COLO668 (cell line): ENCODE results near the gene SPON1.
"Not testable (repeated sequence)": the region's sequence is repeated elsewhere in the genome, so short reads cannot be mapped to it uniquely, and the experiment has no call there.

ENCODE experiments used
- DNase-seq: peaks from one replicate; lab custom pipeline; 2025; ENCODE audit not compliant: unreplicated experiment; lab: John Stamatoyannopoulos, UW

Gene SPON1

DNA sequence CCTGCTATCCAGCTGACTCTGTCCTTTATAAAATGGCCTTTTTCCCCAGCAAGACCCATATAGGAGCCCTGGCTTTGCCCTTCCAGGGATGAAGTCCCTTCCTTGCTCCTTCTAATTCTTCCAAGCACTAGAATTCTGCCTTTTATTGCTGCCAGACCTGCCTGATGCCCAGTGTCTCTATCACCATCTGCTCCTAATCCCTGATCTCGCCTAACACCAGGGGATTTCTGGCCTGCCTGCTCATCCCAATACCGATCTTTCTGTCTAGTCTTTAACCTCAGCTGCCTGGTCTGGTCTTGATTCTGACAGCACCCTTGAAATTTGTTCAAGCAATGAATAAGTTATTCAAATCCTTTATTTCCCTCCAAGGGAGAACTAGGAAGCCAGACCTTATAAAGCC, 150.2 kb downstream of the SPON1 start:
- no peak for DNase-seq

DNA sequence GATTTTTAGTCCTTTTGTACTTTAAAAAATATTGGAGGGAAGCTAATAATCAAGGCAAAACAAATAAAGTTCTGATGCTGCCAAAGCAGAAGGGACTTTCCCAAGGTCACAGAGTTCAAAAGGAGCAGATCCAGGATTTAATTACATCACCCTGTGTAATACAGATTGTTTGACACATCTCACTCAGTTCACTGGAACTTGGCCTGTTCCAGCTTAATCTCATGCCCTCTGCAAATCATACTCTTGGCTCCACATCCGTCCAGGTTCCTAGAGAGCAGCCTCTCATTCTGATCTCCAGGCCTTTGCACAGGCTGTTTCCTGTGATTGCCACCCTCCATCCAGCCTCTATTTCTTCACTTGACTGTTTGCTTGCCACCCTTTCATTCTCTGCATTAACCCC, 151.7 kb downstream of the SPON1 start:
- no peak for DNase-seq

DNA sequence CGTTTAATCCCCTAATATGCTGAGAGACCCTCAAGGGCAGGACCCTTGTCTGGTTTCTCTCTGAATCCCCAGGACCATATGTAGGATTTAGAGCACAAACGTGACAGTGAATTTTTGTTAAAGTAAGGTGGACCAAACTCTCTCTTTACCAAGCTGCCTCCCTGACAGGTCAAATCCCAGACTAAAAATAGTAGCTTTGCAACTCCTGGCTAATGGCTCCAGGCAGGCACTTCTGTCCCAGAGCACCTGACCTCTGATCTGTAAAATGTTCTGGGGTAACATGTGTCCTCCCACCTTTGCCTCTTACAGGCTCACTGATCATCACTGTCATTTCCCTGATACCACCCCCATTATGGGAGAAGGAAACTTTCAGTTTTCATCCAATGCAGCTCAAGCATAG, 152.3 kb downstream of the SPON1 start:
- no peak for DNase-seq

DNA sequence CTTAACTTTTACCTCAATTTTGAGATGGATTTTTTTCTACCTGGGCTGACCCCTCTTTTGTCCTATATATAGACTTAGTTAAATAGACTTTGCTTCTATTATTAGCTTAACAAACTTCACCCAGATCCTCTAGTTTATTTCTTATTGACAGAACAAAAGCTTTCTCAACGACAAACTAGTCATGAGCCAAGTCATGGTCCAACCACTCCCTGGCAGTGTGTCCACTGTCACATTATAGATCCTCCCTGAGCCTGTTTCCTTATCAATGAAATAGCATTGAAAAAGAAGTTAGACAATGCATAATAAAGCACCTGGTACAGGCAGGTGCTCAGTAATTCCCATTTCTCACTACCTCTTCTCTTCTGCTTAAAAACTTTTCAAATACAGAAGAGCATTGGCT, 155.1 kb downstream of the SPON1 start:
- DNase-seq = no peak

DNA sequence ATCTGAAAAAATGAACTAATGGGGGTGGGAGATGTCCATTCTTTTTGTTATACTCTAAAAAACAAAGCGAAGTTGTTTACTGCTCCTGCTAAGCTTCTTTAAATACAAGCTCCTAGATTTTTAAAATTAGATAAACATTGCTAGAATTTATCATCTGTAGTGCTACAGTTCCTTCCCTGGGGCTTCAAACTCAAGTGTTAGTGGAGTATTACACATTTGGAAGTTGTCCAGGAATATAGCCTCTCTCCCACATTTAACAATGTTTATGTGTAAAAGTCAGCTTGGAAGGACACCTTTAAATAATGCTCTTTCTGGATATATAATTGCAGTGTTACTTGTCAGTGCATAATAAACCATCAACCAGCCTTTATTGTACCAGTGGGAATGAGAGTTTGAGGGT, 155.5 kb downstream of the SPON1 start:
- DNase-seq = no peak

DNA sequence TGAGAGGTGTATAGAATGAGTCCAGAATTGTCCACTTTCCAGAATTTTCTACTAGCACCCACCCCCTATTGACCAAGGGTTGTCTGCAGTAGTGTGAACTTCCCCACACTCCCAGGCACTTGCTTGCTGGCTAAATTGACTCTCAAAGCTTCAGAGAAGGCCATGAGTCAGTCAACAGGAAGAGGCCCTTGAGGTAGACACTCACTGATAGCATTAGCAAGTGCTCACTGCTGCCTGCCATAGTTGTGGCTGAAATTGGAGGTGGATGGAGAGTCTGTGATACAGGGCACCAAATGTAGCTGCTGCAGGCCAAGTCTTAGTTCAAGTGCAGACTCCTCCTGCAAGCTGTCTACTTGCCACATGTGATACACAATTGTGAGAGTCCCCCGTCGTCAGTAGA, 156.8 kb downstream of the SPON1 start:
- no peak for DNase-seq

DNA sequence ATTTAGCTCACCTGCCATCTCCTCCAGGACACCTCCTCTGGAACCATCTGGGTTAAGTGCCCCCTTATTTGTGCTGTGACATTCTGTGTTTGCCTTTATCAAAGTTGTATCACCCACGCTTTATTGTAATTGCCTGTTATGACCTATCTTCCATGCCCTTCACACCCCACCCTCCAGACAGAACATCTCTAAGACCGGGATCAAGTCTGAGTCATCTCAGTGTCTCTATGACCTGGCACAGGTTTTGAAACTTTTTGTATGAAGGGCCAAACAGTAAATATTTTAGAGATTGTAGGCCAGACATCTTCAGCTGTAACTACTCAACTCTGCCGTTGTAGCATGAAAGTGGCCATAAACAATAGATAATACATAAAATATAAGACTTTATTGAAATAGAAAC, 161.8 kb downstream of the SPON1 start:
- DNase-seq = no peak

DNA sequence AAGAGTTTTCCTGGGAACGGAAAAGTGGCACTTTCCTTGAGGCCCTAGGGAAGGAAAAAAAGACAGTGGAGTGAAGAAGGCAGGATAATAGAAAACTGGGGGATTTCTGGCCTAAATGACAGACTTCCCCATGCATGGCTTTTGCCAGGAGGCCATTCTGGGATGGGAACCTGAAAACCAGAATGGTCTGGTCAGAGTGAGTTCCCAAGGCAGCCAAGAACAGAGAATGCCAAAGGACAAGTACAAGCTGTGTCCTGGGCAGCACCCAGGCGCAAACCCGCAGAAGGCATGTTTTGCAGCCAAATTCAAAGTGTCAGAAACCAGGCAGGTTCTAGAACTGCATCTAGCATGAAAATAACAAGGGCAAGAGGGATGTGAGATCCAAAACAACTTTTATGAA, 162.4 kb downstream of the SPON1 start:
- no peak for DNase-seq

DNA sequence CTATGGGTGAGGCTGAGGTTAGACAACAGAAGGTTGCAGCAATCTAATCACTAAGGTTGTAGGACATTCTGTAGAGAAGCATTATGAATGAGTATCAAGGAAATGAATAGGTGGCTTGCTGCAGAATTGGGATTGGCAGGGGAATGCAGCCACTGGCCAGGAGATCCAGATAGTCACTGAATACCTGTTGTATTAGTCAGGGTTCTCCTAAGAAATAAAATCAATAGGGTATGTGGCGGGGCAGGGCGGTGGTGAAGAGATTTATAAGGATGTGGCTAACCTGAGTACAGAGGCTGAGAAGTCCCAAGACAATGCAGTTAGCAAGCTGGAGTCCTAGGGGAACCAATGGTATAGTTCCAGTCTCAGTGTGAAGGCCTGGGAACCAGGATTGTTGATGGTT, 163.0 kb downstream of the SPON1 start:
- DNase-seq = no peak

DNA sequence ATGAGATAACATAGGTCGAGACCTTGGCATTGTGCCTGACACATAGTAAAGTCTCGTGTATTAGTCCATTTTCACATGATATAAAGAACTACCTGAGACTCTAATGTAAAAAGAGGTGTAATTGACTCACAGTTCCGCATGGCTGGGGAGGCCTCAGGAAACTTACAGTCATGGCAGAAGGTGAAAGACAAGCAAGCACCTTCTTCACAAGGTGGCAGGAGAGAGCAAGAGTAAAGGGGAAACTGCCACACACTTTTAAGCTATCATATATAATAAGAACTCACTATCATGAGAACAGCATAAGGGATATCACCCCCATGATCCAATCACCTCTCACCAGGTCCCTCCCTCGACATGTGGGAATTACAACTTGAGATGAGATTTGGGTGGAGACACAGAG, 165.2 kb downstream of the SPON1 start:
- DNase-seq = no peak

DNA sequence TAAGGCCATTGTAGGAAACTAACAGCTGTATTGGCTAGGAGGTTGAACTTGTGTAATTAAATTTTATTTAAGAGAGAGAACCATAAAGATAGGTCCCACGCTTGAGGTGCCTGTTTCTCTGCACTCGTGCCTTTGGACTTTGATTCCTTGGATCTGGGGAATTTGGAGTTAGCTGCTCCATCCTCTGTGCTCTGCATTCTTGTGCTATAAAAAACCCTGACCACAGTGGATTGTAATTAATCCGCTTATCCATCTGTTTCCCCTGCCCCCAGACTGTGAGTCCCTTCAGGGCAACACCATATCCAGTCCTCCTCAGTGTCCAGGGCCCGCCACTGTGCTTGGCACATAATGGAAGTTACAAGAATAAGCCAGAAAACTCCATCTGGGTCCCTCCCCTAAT, 169.8 kb downstream of the SPON1 start:
- DNase-seq = no peak

DNA sequence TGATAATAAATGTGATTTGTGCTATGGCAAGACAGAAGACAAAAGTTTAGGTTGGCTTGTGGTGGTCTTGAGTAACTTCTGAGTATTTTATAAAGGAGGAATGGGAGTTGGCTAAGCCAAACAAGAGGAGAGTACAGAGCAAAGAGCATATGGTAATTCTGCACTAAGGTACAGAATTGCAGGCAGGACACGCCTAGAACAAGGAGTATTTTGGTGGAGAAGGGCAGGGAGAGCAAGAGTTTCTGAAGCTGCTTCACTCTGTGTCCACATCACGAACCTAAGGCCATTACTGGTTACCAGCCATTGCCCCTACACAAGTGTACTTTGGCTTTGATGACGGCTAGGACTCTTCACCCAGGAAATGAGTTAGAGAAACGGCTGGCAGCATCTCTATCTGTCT, 170.9 kb downstream of the SPON1 start:
- no peak for DNase-seq

DNA sequence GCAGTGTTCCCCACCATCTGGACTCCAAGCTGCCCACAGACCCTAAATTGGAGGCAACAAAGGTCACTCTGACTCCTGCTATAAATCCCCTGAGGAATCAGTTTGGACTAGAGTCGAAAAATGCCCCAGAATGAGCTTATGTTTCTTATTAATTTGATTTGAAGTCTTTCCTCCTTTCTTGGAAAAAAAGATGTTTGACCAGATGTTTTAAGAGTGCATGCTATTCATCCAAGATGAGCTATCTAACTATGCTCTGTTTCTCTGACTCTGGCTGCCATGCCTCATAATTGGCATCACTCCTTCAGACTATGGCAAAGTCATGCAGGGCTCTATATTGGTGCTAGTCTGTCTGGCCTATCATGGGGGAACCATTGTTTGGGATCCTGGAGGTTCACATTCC, 174.0 kb downstream of the SPON1 start:
- no peak for DNase-seq

DNA sequence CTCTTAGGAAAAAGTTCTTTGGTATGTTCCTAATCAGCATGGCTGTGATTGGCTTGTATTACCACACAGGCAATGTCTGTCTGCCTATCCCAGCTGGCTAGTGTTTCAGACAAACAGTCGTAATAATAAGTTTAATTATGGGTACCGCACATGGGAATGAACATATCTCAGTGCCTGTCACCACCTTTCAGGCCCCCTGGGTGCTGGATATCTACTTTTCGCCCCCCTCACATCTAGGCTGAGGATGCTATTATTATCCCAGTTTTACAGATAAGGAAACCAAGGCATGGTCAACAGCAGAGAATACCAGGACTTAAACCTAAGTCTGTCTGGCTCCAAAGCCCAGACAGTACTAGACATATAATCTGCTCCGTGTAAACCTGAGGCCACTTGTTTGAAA, 174.8 kb downstream of the SPON1 start:
- no peak for DNase-seq

DNA sequence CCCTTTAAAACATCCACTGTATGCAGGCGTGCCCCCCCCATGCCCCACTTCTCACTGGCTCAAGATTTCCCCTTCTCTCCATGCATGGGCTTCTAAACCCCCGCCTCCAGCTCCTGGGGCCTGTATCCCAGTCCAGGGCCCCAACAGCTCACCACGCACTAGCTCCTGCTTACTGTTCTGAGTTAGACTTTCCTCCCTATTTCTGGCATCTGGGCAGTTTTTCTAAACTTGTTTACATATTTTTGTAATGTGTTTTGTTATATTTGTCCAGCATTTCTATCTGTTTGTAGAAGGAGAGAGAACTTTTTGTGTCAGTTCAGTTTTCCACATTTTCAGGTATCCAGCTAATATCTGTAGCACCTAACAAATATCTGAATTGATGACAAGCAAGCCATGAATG, 178.5 kb downstream of the SPON1 start:
- DNase-seq = no peak

DNA sequence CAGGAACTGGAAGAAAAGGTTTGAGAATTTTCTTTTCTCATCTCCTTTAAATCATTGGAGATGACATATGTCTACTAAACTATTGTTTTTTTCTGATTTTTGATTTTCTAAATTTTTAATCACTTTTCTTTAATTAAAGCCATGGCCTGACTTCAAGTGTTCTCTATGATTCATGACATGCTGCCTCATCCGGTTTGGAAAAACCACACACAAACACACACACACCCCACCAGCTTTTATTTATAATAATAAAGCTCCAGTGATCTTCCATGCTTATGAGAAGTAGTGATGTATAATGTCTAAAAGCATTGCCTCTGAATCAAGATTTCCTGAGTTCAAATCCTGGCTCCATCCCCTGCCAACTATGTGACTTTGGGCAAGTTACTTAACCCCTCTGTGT, 179.2 kb downstream of the SPON1 start:
- DNase-seq = no peak

DNA sequence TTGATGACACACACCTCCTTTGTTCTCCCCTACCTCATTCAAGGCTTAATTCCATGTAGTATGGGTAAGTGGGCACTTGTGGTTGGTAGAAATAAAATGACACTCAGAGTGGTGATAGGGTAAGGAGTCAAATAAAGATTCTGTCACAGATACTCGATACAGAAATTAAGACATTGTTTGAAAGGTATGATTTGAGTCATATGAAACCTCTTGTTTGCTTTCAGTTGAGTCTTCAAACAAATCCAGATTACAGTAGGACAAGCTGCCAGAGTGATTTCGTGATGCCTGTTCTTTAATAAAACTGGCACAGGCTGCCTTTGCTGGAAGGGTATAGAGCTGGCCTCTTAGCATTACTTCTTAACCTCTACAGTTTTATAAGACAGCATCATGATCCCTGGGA, 182.4 kb downstream of the SPON1 start:
- DNase-seq = no peak

DNA sequence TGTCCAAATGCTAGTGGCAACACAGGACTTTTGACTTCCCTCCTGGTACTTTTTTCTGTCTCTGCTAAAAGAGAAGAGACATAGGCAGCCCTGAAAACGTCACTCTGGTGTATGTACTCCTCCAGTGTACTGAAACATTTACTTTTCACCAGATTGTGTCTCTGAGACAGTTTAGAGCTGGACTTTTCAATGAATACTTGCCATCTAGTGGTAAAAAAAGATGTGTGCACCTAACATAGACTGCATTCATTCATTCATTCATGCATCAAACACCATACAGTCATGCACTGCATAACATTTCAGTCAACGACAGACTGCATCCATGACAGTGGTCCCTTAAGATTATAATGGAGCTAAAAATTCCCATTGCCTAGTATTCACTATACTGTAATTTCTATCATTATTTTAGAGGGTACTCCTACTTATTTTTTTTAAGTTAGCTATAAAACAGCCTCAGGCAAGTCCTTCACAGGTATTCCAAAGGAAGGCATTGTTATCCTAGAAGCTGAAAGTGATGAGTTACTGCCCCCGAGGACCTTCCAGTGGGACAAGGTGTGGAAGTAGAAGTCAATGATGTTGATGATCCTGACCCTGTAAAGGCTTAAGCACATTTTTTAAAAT, 186.2 kb downstream of the SPON1 start:
- no peak for DNase-seq

DNA sequence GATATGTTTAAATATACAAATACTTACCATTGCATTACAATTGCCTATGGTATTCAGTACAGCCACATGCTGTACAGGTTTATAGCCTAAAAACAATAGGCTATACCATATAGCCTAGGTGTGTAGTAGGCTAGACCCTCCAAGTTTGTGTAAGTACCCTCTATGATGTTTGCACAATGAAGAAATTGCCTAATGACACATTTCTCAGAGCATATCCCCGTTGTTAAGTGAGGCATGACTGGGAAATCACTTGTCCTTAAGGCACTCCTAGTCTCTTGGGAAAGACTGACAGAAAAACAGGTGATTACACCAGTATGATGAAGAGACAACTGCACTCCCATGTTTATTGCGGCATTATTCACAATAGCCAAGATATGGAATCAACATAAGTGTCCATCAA, 187.2 kb downstream of the SPON1 start:
- no peak for DNase-seq

DNA sequence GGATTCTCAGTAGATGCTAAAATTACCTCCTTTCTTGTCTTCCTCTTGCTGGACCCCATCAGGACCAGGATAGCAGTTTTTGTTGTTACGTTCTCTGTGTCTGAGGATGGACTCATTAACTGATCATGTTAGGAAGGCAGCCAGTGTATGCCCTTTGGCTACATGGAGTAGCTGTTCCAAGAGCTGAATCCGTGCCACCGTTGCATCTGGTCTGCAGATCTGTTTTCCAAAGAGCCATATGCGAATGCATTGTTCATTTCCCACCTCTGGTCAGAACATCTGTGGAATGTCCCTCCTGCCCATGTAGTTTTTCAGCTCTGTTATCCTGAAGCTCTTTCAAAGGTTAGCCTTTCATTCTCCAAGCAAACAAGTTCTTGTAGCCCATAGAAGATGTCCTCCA, 188.4 kb downstream of the SPON1 start:
- DNase-seq = no peak

DNA sequence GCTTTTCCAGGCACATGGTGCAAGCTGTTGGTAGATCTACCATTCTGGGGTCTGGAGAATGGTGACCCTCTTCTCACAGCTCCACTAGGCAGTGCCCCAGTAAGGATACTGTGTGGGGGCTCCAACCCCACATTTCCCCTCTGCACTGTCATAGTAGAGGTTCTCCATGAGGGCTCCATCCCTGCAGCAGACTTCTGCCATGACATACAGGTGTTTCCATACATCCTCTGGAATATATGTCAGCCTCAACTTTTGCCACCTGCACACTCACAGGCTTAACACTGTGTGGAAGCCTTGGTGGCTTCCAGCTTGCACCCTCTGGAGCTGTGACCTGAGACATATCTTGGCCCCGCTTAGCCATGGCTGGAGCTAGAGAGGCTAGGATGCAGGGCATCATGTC, 191.6 kb downstream of the SPON1 start:
- not testable (repeated sequence) for DNase-seq

DNA sequence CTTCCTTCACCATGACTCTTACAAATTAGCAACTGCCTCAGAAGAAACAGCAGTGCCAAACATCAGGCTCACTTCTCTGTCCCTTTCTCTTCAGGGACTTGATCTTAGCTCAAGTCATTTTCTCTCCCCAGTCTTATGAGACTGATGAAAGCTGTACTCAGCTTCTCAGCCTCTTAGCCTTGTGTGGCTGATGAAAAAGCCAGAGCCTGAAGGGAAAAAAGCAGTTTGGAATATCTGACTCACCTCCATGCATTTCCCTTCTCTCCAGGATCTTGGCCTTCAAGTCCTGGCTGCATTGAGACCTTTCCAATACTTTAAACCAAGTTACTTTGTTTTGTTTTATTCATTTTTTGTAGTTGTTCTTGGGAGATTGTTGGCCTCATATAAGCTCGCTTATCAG, 195.9 kb downstream of the SPON1 start:
- no peak for DNase-seq

DNA sequence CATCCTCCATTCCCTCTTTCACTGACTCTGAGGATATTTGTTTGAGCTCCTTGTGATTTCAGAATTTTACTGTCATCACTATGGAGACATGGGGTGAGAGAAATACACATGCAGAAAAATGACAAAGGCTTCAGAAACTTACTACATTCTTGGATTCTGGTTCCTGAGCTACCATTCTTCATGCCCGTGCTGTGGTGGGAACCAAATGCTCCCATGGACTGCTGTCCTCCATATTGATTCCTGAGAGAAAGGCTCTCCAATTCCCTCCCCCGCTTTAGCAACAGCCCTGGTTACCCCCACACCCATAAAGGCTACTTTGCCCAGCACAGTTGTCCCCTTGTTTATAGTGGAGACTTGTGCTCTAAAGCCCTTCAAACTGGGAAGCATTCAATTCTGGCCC, 201.1 kb downstream of the SPON1 start:
- DNase-seq = no peak

DNA sequence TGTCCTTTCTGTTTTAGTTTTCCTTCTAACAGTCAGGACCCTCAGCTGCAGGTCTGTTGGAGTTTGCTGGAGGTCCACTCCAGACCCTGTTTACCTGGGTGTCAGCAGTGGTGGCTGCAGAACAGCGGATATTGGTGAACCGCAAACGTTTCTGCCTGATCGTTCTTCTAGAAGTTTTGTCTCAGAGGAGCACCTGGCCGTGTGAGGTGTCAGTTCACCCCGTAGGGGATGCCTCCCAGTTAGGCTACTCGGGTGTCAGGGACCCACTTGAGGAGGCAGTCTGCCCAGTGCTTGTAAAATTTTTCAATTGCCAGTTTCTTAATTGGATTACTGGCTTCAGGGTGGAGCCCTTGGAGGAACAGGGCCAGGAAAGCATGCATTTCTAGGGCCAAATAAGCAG, 211.2 kb downstream of the SPON1 start:
- not testable (repeated sequence) for DNase-seq
